ENCODE data around the gene UST. TPM values are rescaled to one million over a fixed set of nuclear protein-coding genes. Genes with fewer than 3 reads are reported as not detected.
"Not testable (repeated sequence)": the region's sequence is repeated elsewhere in the genome, so short reads cannot be mapped to it uniquely, and the experiment has no call there.

Gene UST
- total RNA-seq, 1 donor: 1.6 TPM

DNA sequence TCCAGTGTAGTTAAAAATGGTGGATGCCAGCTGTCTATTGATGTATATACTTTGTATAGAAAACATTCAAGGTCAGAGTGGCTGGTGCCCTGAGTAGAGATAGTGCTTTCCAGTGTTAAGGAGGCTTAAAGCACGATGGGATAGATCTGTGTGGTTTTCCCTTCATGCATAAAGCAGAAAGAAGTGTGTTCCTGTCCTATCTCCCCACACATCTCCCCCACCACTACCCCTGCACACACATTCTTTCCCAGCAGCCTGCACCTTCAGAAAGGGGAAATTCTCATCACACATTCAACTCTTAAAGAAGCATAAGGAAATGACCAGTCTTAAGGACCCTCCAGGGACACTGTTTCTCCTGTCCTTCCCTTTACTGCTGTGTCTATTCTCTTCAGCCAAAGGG lies 349.0 kb downstream of the UST start:
- DNase-seq (ENCODE audit: low read depth in 2 of 3, low spot score in 2 of 3): peak in 1 of 3 donors; percentile 64

DNA sequence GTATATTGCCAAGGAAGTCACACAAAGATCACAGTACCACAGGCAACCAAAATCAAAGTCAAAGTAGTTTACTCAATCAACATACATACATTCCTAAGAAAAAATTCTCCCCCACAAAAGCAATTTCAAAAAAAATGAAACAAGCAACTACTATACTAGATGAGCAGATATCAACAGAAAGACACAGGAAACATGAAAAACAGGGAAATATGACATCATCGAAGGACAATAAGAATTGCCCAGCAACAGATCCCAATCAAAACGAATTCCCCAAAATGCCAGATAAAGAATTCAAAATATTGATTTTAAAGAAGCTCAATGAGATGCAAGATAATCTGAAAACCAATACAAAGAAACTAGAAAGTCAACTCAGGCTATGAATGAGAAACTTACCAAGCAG lies 351.0 kb downstream of the UST start:
- no peak for DNase-seq (ENCODE audit: low read depth in 2 of 3, low spot score in 2 of 3)

DNA sequence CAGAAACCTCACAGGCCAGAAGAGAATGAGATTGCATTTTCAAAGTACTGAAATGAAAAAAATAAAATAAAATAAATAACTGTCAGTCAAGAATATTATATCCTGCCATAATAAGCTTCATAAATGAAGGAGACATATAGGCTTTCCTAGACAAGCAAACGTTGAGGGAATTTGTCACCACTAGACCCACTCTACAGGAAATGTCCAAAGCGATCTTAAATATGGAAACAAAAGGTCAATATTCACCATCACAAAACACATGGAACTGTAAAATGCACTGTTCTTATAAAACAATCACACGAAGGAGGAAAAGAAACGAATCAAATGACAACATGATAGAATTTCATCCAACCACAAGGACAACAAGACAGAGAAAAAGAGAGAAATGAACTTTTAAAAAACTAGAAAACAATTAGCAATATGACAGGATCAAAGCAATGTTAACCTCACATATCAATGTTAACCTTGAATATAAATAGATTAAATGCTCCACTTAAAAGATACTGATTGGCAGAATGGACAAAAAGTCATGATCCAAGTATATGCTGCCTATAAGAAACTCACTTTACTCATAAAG lies 352.0 kb downstream of the UST start:
- peak in 1 of 3 donors; percentile 54 for DNase-seq (ENCODE audit: low read depth in 2 of 3, low spot score in 2 of 3)

DNA sequence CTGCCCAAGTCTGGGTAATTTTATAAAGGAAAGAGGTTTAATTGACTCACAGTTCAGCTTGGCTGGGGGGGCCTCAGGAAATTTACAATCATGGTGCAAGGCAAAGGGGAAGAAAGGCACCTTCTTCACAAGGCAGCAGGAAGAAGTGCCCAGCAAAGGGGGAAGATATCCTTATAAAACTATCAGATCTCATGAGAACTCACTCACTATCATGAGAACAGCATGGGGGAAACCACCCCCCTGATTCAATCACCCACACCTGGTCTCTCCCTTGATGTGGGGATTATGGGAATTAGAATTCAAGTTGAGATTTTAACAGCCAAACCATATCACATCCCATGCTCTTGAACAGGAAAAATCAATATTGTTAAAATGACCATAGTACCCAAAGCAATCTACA lies 355.5 kb downstream of the UST start:
- DNase-seq (ENCODE audit: low read depth in 2 of 3, low spot score in 2 of 3): no peak

DNA sequence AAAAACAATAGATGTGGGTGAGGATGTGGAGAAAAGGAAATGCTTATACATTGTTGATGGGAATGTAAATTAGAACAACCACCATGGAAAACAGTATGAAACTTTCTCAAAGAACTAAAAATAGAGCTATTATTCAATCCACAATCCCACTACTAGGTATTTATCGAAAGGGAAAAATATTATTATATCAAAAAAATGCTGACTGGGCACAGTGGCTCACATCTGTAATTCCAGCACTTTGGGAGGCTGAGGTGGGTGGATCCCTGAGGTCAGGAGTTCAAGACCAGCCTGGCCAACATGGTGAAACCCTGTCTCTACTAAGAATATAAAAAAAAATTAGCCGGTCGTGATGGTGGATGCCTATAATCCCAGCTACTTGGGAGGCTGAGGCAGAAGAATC lies 357.1 kb downstream of the UST start:
- not testable (repeated sequence) for DNase-seq (ENCODE audit: low read depth in 2 of 3, low spot score in 2 of 3)

DNA sequence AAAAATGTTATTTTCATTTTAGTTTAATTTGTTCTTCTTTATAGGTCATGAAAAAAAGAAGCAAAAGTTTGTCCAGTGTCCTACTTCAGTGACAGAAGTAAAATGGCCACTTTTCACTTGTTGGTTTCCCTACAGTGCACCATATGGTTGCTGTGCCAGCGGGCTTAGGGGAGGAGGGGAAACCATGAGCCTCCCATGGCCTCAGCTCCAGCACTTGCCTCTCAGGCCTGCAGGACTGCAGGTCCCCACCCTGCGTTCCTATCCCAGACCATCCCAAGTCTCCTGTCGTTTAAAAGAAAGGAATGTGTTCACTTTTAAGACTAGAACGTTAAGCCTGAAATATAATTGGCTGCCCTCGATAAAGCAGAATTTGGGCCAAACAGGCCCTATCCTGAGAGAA lies 360.7 kb downstream of the UST start:
- DNase-seq (ENCODE audit: low read depth in 2 of 3, low spot score in 2 of 3): no peak

DNA sequence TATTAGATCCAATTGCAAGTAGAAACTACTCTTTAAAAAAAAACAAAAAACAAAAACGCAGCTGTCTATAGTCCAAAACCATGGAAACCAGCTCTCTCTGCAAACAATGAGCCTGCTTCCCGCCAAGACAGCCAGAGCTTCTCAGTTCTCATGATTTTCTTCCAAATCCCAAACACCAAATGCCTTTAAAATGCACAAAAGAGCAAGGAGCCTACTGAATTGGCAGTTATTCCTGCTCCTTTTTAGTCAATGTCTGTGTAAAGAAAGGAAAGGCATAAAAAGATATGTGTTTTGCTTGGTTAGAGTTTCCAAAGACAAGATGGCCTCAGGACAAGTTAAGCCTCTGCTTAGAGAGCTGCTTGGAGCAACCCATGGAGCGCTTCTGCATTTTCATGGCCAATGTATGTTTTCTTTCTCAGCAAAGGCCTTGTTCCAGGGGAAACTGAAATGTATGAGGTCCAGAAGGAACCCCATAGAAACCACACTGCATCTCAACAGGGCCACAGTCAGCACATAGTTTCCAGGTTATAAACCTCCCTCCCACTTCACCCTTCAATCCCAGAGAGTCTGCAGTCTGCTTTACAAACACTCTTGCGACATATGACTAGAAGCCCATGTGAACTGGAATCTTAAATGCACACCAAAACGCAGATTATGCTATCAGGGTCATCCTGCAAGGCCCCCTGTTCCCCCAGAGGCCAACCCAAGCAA lies 361.4 kb downstream of the UST start:
- DNase-seq (ENCODE audit: low read depth in 2 of 3, low spot score in 2 of 3): no peak

DNA sequence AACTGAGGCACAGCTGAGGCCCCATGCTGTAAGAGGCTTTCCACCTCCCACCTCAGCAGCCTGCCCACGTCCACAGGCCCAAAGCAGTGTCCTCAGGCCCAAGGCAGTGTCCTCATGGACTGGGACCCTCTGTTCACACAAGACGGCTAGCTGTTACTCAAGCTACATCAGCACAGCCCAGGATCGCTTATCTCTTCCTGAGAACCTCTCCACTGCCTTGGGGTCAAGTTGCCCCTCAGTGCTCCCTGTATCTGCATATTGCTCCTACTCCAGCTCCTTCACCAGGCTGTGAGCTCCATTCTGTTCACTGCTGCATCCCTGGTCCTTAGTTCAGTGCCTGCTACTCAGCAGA lies 361.9 kb downstream of the UST start:
- no peak for DNase-seq (ENCODE audit: low read depth in 2 of 3, low spot score in 2 of 3)

DNA sequence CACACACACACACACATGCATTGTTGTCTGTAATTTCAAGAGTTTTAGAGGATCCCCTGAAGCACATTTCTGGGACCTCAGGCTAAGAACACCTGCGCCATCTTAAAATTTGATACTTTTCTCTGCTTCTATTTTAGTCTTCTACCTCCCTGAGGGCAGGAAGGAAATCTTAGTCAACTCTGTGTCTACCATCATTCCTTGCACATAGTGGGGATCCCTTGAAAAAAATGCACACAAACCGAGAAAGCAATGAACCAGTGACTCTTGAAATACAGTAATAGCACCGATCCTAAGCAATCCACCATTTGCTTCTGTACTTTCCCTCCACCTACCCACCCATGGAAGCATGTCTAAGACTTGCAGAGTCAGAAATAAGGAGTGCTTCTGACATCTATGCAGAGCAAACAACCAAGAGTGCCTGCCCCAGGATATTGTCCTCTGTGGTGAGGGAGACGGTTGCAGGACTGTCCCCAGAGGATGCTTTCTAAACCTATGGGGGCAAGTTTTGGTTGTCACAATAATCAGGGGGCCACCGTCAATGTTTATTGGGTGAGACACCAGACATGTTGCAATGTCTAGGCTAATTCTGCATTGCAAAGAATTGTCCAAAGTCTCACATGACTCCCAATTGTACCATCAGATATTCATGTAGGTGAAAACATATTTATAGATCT lies 362.7 kb downstream of the UST start:
- no peak for DNase-seq (ENCODE audit: low read depth in 2 of 3, low spot score in 2 of 3)

DNA sequence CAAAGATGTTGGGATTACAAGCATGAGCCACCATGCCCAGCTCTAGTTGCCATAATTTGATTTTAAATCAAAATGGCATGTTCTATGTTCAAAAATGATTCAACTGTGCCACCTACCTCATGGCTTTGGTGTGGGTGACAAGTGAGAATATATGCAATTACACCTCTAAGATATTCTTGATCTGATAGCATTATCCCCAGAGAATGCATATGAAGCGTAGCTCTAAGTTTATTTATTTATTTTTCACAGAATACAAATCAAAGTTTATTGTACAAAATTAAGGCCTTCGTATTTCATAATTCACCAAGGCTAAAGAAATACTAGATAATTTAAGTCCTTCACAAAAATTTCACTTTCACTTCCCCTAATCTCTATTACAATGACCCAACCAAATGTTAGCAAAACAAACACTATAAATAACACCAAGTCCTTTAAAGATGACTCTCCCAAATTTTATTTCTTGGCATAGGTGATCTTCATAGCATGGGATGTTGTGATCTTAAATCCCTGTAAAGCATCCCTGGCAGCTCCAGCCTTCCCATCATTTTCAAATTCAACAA lies 364.8 kb downstream of the UST start:
- DNase-seq (ENCODE audit: low read depth in 2 of 3, low spot score in 2 of 3): no peak

DNA sequence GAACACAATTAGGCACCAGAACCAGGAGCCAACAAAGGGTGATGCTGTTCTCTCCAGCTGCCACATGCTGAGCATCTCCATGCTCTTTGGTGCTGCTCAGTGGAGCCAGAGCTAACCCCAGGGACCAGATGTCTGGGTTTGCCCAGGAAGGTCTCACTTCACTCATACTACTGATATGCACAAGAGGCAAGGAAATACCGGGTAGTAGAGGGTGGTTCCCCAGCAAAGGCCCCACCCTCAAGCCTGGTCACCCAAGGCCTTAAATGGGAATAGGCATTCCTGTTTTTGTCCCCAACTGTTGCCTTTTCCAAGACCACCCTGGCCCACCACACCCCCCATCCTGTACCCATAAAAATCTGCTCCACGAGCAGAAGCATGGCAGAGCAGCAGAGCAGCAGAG lies 366.1 kb downstream of the UST start:
- no peak for DNase-seq (ENCODE audit: low read depth in 2 of 3, low spot score in 2 of 3)

DNA sequence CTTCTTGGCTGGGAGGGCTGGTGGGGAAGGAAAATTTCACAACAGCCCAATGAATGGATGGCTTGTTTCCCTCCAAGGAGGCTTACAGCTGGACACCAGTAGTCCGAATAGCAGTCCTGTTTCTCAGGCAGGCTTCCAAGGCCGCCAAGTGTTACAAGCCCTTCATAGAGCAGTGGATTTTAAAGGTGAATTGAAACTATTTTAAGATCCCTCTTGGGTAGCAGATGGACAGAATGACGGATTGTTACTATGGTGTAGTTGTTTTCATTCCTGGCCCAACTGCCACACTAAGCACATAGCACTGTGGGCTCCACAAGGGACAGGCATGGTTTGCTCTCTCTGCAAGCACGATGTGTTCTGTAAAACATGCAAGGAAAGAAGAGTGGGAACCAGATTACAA lies 367.3 kb downstream of the UST start:
- no peak for DNase-seq (ENCODE audit: low read depth in 2 of 3, low spot score in 2 of 3)

DNA sequence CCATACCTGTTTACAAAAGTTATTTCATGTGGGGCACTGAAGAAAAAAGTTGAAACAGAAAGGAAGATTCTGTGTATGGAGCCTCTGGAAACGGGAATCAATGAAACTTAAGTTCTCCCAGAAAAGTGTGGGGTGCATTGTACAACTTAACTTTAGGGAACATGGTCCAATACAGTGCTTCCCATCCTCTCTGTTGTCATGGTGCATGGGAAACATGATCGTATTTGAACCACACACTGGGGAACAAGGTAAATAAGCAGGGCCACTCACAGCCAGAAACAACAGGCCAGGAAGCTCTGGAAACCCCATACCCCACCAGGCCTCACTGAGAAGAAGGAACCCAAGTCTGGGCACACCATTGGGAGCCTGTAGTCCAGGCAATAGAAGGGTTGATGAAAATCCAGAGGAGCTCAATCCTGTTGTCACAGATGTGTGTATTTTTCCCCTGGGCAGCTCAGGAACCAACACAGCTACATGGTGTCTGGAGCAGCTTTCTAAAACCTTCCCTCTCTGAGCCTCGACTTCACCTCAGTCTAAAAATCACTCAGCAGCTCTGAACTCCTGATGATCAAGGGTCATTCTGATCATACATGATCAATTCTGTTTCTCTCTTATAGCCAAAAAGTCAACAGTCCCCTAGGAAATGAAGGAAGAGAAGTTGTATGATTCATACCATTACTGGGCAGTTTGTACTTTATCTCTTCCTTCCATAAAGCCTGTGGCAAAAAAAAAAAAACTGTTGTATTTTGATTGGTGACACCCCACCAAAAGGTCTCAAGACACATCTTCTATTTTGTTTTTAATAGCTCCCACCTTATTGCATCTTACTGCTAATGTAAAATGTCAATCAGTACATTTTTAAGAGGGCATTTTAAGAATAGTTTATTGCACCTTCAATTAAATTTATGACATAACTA lies 372.2 kb downstream of the UST start:
- peak in 2 of 3 donors; percentile 70 to 80 for DNase-seq (ENCODE audit: low read depth in 2 of 3, low spot score in 2 of 3)

DNA sequence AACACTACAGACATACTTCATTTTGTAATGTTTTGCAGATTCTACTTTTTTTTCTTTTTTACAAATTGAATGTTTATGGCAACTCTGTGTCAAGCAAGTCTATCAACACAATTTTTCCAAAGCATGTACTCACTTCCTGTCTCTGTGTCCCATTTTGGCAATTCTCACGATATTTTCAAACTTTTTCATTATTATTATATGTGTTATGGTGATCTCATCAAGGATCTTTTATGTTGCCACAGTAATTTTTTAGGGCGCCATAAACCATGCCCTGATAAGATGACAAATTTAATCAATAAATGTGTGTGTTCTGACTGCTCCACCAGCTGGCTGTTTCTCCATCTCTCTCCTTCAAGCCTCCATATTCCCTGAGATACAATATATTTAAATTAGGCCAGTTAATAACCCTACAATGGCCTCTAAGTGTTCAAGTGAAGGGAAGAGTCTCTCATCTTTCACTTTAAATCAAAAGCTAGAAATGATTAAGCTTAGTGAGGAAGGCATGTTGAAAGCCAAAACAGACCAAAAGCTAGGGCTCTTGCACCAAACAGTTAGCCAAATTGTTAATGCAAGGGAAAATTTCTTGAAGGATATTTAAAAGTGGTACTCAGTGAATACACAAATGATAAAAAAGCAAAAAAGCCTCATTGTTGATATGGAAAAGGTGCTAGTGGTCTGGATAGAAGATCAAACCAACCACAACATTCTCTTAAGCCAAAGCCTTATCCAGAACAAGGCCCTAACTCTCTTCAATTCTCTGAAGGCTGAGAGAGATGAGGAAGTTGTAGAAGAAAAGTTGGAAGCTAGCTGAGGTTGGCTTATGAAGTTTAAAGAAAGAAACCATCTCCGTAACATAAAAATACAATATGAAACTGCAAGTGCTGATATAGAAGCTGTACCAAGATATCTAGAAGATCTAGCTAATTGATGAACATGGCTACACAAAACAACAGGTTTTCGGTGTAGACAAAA lies 376.3 kb downstream of the UST start:
- no peak for DNase-seq (ENCODE audit: low read depth in 2 of 3, low spot score in 2 of 3)

DNA sequence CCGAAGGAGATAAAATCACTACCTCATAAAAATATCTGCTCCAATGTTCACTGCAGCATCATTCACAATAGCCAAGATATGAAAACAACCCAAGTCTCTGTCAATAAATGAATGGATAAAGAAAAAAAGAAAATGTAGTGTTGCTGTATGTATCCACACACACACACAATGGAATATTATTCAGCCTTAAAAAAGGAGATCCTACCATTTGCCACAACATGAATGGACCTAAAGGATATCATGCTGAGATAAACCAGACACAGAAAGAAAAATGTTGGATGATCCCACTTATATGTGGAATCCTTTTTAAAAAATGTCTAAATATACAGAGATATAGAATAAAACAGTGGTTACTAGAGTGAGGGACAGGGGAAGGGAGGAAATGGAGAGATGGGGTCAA lies 378.5 kb downstream of the UST start:
- DNase-seq (ENCODE audit: low read depth in 2 of 3, low spot score in 2 of 3): no peak
